Putamen (tissue), 1 donor: Measurements from ENCODE around the gene TECTB.

Experiments used
- DNase-seq: peaks from one replicate; pipeline ENCODE4 v3.0.0-alpha.2; 2016; ENCODE audit warnings: low spot score

The TECTB gene

GRCh38 chr10:112348759-112349158 lies 65.6 kb downstream of the TECTB start:
- no peak for DNase-seq

GRCh38 chr10:112349521-112350085 lies 66.4 kb downstream of the TECTB start:
- DNase-seq, result no peak

GRCh38 chr10:112351146-112351545 lies 67.9 kb downstream of the TECTB start:
- DNase-seq, result no peak

- no peak for DNase-seq
Measured at GRCh38 chr10:112352044-112352443, 68.8 kb downstream of the TECTB start.

- no peak for DNase-seq
Measured at GRCh38 chr10:112353046-112353445, 69.8 kb downstream of the TECTB start.
